Nephron (organoid): Measurements from ENCODE around the gene TTLL12.

Experiments
- H3K27ac Mint-ChIP-seq, 3 experiments: 2 replicates each; pipeline ENCODE4 v1.8.0; 2020; ENCODE audit warnings: mixed read lengths in 3 of 3, mild to moderate bottlenecking in 2 of 3, moderate library complexity in 1 of 3
- H3K27me3 Mint-ChIP-seq: 2 replicates; pipeline ENCODE4 v1.8.0; 2021; ENCODE audit warnings: low read depth, mild to moderate bottlenecking, moderate library complexity, mixed read lengths
- H3K36me3 Mint-ChIP-seq: 2 replicates; pipeline ENCODE4 v1.8.0; 2020; ENCODE audit warnings: low read depth, mixed read lengths
- H3K4me1 Mint-ChIP-seq: 2 replicates; pipeline ENCODE4 v1.8.0; 2020; ENCODE audit warnings: mixed read lengths
- H3K4me3 Mint-ChIP-seq, 3 experiments: 2 replicates each; pipeline ENCODE4 v1.8.0; 2020; ENCODE audit warnings: mild to moderate bottlenecking in 3 of 3, mixed read lengths in 3 of 3, moderate library complexity in 2 of 3
- H3K9me3 Mint-ChIP-seq: 2 replicates; pipeline ENCODE4 v1.8.0; 2020; ENCODE audit warnings: mixed read lengths
- TF ChIP-seq, protein P1 (sequence below), 3 experiments: fragments of 200-600 bp; sonication (generic); IDR thresholded peaks; one replicate each; pipeline ENCODE4 v1.5.0; 2021; ENCODE audit warnings: antibody characterized with exemption in 3 of 3; ENCODE audit not compliant: unreplicated experiment in 3 of 3

Gene TTLL12

GRCh38 chr22:43186272-43187170, at the start of gene TTLL12:
Gene TTLL12, minus strand, starts transcription at chr22:43187134. Its CDS starts 65 bp downstream, at chr22:43187069.
- Mint-ChIP-seq H3K4me3 (peak within 1 kb of the TSS; percentile 80 to 84 (median 83)), H3K36me3 (peaks cover 3% of the 10 kb centered on the region), H3K9me3 (peaks cover 3% of the 10 kb centered on the region), H3K27me3 (peaks cover 7% of the 10 kb centered on the region), H3K4me1 (peaks cover 12% of the 10 kb centered on the region), H3K27ac (peak within 1 kb of the TSS; percentile 77 to 94 (median 92))
- TF ChIP-seq, protein P1, sequence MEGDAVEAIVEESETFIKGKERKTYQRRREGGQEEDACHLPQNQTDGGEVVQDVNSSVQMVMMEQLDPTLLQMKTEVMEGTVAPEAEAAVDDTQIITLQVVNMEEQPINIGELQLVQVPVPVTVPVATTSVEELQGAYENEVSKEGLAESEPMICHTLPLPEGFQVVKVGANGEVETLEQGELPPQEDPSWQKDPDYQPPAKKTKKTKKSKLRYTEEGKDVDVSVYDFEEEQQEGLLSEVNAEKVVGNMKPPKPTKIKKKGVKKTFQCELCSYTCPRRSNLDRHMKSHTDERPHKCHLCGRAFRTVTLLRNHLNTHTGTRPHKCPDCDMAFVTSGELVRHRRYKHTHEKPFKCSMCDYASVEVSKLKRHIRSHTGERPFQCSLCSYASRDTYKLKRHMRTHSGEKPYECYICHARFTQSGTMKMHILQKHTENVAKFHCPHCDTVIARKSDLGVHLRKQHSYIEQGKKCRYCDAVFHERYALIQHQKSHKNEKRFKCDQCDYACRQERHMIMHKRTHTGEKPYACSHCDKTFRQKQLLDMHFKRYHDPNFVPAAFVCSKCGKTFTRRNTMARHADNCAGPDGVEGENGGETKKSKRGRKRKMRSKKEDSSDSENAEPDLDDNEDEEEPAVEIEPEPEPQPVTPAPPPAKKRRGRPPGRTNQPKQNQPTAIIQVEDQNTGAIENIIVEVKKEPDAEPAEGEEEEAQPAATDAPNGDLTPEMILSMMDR (IDR thresholded peaks at IDR 0.05; ENCODE audit: unreplicated experiment in 3 of 3): no peak

- Mint-ChIP-seq H3K27ac (peak overlapping the region in 1 of 3 experiments; percentile 35), H3K36me3 (no peaks in the 10 kb centered on the region), H3K4me3 (no peak overlapping the region), H3K9me3 (no peaks in the 10 kb centered on the region), H3K27me3 (peaks cover 20% of the 10 kb centered on the region), H3K4me1 (peaks cover 20% of the 10 kb centered on the region)
- TF ChIP-seq, protein P1 (IDR thresholded peaks at IDR 0.05; ENCODE audit: unreplicated experiment in 3 of 3): no peak
Measured at GRCh38 chr22:43235445-43236409, 48.8 kb upstream of the TTLL12 start.

DNA sequence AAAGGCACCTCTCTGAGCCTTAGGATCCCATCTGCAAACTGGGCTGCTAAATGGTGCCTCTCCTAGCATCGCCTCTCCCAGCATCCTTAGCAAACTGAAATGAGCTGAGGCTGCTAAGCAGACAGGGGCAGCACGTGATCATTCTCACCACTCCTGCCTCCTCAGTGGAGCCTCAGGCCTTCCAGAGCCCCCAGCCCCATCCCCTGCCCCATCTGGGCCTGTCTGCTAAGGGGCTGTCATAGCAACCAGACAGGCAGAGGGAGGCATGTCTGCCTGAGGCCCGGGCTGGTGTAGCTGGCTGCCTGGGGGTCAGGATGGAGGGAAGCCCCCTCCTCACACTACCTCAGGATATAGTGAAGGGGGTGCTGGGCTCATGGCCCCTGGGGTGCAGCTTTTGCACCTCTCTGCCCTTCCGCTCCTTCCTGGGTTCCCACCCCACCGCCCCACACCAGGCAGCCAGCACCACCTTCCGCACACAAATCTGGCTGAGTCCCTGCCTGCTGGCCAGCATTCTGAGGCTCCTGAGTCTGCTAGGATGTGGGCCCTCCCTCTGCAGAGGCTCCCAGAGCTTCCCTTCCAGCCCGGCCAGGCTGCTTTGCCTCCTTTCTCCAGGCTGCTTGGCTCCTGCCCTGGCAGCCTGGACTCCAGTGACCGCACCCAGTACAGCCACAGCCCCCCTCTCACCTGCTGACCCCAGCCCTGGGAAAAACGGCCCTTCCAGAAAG, 47.5 kb upstream of the TTLL12 start:
- Mint-ChIP-seq H3K4me3 (no peak overlapping the region), H3K9me3 (no peaks in the 10 kb centered on the region), H3K27me3 (peaks cover 21% of the 10 kb centered on the region), H3K4me1 (peaks cover 13% of the 10 kb centered on the region), H3K27ac (peak overlapping the region in 1 of 3 experiments; percentile 43), H3K36me3 (peaks cover 2% of the 10 kb centered on the region)
- TF ChIP-seq, protein P1 (IDR thresholded peaks at IDR 0.05; ENCODE audit: unreplicated experiment in 3 of 3): no peak

DNA sequence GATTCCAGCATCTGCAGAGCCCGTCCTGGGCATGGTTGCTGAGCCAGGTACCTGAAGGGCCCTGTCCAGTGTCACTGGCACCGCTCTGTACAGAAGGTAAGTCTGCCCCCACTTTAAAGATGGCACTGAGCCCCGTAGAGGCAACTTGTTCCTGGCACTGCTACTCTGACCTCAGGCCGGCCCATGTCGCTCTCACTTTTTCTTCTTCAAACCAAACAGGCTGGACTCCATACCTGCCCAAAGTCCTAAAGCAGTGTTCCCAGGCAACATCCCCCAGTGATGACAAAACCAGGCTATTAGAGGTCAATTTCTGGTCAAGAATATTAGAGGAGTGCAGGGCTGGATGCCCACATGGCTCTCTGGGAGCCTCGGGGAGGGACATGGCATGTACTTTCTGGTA, 46.6 kb upstream of the TTLL12 start:
- Mint-ChIP-seq H3K9me3 (no peaks in the 10 kb centered on the region), H3K4me1 (peaks cover 10% of the 10 kb centered on the region), H3K27ac (no peak overlapping the region), H3K4me3 (no peak overlapping the region), H3K27me3 (peaks cover 23% of the 10 kb centered on the region), H3K36me3 (peaks cover 3% of the 10 kb centered on the region)
- TF ChIP-seq, protein P1 (IDR thresholded peaks at IDR 0.05; ENCODE audit: unreplicated experiment in 3 of 3): no peak

DNA sequence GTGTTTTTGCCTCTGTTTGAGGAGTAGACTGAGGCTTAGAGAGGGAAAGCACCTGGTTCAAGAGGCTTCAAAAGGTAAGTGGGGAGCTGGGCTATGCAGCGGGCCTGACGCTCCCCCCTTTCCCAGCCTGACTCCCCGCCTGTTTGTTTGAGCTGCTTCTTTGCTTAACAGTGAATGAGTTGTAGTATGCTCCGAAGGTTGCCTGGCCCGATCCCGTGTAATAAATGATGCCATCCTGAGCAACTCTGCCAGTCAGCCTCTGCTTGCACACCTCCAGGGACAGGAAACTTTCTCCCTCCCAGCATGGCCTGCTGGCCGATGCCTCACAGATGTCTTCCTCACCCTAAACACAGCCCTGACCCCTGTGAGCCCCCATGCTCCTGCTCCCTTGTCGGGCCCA, 45.5 kb upstream of the TTLL12 start:
- no peaks in the 10 kb centered on the region for H3K9me3 Mint-ChIP-seq
- H3K4me1 Mint-ChIP-seq: peaks cover 12% of the 10 kb centered on the region
- no peak overlapping the region for H3K4me3 Mint-ChIP-seq
- H3K27me3 Mint-ChIP-seq: peaks cover 17% of the 10 kb centered on the region
- peaks cover 3% of the 10 kb centered on the region for H3K36me3 Mint-ChIP-seq
- H3K27ac Mint-ChIP-seq: no peak overlapping the region
- TF ChIP-seq, protein P1 (IDR thresholded peaks at IDR 0.05; ENCODE audit: unreplicated experiment in 3 of 3): no peak
